ENCODE data around the gene COL23A1. TPM values are rescaled to one million over a fixed set of nuclear protein-coding genes. Genes with fewer than 3 reads are reported as not detected.

Gene COL23A1
- polyA plus RNA-seq, 3 donors: 0.11 to 0.21 TPM; not detected in 1

DNA sequence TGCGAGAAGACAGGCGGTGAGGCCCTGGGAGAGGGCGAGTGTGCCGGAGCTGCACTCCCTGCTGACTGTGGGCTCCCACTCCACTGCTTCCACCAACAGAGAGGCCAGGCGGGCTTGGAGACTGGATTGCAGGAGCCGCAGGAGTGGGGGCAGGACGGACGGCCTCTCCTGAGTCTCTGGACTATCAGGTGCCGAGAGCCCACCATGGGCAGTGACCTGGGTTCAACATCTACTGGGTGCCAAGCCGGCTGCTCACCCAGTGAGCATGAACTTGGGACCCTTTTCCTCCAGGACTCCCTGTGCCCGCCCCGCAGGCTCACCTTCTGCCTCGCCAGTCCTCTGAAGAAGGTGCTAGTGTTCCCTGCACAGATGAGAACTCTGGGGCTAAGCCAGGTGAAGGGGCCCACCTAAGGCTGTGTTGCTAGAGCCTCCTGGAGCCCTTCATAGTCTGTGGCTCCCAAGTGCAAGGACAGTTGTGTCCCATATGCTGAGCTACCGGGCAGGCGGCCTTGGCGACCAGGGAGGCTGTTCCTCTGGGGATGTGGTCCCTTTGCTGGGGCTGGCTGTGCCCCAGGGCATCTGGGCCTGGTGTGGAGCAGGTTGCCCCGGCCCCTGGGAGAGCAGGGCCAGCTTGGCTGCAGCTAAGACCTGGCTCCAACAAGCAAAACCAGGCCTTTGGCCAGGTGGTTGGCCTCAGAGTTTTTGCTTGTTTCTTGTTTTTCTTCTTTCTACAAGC lies 279.9 kb downstream of the COL23A1 start:
- no peaks in the 10 kb centered on the region for H3K79me2 ChIP-seq (ENCODE audit: insufficient read depth, low read length)
- Mint-ChIP-seq H3K4me1 (peaks cover 7% of the 10 kb centered on the region), H3K4me3 (no peak overlapping the region), H3K27me3 (ENCODE audit: low read depth in 3 of 3) (peaks cover 0 to 2% (median 2%) of the 10 kb centered on the region in 3 donors), H3K9me3 (peaks cover 3 to 8% (median 5%) of the 10 kb centered on the region in 7 donors), H3K27ac (no peak overlapping the region), H3K36me3 (no peaks in the 10 kb centered on the region)
- DNase-seq: no peak
- no peaks in the 10 kb centered on the region for H3K9me3 ChIP-seq (replicated peaks in 1 of 2; ENCODE audit: control insufficient read depth in 1 of 2, insufficient read depth in 1 of 2, low read length in 2 of 2)
- no peak overlapping the region for H3K27ac ChIP-seq (ENCODE audit: low read depth in 1 of 2, low read length in 2 of 2)
- TF ChIP-seq, protein P1, sequence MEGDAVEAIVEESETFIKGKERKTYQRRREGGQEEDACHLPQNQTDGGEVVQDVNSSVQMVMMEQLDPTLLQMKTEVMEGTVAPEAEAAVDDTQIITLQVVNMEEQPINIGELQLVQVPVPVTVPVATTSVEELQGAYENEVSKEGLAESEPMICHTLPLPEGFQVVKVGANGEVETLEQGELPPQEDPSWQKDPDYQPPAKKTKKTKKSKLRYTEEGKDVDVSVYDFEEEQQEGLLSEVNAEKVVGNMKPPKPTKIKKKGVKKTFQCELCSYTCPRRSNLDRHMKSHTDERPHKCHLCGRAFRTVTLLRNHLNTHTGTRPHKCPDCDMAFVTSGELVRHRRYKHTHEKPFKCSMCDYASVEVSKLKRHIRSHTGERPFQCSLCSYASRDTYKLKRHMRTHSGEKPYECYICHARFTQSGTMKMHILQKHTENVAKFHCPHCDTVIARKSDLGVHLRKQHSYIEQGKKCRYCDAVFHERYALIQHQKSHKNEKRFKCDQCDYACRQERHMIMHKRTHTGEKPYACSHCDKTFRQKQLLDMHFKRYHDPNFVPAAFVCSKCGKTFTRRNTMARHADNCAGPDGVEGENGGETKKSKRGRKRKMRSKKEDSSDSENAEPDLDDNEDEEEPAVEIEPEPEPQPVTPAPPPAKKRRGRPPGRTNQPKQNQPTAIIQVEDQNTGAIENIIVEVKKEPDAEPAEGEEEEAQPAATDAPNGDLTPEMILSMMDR (IDR thresholded peaks at IDR 0.05): no peak
- H3K4me2 ChIP-seq (replicated peaks; ENCODE audit: extremely low read depth, low read length, poor library complexity, severe bottlenecking): no peak overlapping the region
- no peaks in the 10 kb centered on the region for H3K36me3 ChIP-seq (replicated peaks in 1 of 2; ENCODE audit: control insufficient read depth in 1 of 2, insufficient read depth in 2 of 2, low read length in 2 of 2)
- H2AFZ ChIP-seq (ENCODE audit: insufficient read depth, low read depth, low read length, poor library complexity, severe bottlenecking): no peak overlapping the region
- intact Hi-C loops (cut with micrococcal nuclease): no loop called here
- H3K4me1 ChIP-seq (ENCODE audit: control insufficient read depth in 1 of 2, insufficient read depth in 2 of 2, low read length in 2 of 2): peaks cover 16 to 17% of the 10 kb centered on the region in 2 donors
- no peaks in the 10 kb centered on the region for H4K20me1 ChIP-seq (ENCODE audit: insufficient read depth, low read length)
- H3K27me3 ChIP-seq (ENCODE audit: control insufficient read depth in 2 of 2, insufficient read depth in 2 of 2, low read length in 2 of 2): no peaks in the 10 kb centered on the region
- no peak overlapping the region for H3K9ac ChIP-seq (ENCODE audit: insufficient read depth, low read length, poor library complexity, severe bottlenecking)
- H3K4me3 ChIP-seq (replicated peaks in 1 of 3; ENCODE audit: low read depth in 2 of 3, low read length in 3 of 3): no peak overlapping the region
- WGBS (ENCODE audit: insufficient coverage): 95% methylated on average over 17 of the region's 17 CpGs

GRCh38 chr5:178309271-178310013 lies 280.8 kb downstream of the COL23A1 start:
- TF ChIP-seq, protein P1 (IDR thresholded peaks at IDR 0.05): no peak
- peaks cover 7% of the 10 kb centered on the region for H3K4me1 Mint-ChIP-seq
- peaks cover 16 to 17% of the 10 kb centered on the region in 2 donors for H3K4me1 ChIP-seq (ENCODE audit: control insufficient read depth in 1 of 2, insufficient read depth in 2 of 2, low read length in 2 of 2)
- H3K27me3 ChIP-seq (ENCODE audit: control insufficient read depth in 2 of 2, insufficient read depth in 2 of 2, low read length in 2 of 2): no peaks in the 10 kb centered on the region
- no peak overlapping the region for H3K4me3 ChIP-seq (replicated peaks in 1 of 3; ENCODE audit: low read depth in 2 of 3, low read length in 3 of 3)
- peaks cover 0 to 2% (median 2%) of the 10 kb centered on the region in 3 donors for H3K27me3 Mint-ChIP-seq (ENCODE audit: low read depth in 3 of 3)
- H3K79me2 ChIP-seq (ENCODE audit: insufficient read depth, low read length): no peaks in the 10 kb centered on the region
- no peak overlapping the region for H3K9ac ChIP-seq (ENCODE audit: insufficient read depth, low read length, poor library complexity, severe bottlenecking)
- WGBS (ENCODE audit: insufficient coverage): 94% methylated on average over 12 of the region's 18 CpGs
- no peak overlapping the region for H3K4me2 ChIP-seq (replicated peaks; ENCODE audit: extremely low read depth, low read length, poor library complexity, severe bottlenecking)
- no peak overlapping the region for H3K27ac ChIP-seq (ENCODE audit: low read depth in 1 of 2, low read length in 2 of 2)
- H3K27ac Mint-ChIP-seq: peak overlapping the region in 1 of 7 donors; percentile 16
- no peak for DNase-seq
- no peak overlapping the region for H2AFZ ChIP-seq (ENCODE audit: insufficient read depth, low read depth, low read length, poor library complexity, severe bottlenecking)
- intact Hi-C loops (cut with micrococcal nuclease): no loop called here
- H3K36me3 Mint-ChIP-seq: no peaks in the 10 kb centered on the region
- H3K9me3 ChIP-seq (replicated peaks in 1 of 2; ENCODE audit: control insufficient read depth in 1 of 2, insufficient read depth in 1 of 2, low read length in 2 of 2): no peaks in the 10 kb centered on the region
- H3K9me3 Mint-ChIP-seq: peaks cover 3 to 7% (median 5%) of the 10 kb centered on the region in 7 donors
- H4K20me1 ChIP-seq (ENCODE audit: insufficient read depth, low read length): no peaks in the 10 kb centered on the region
- no peaks in the 10 kb centered on the region for H3K36me3 ChIP-seq (replicated peaks in 1 of 2; ENCODE audit: control insufficient read depth in 1 of 2, insufficient read depth in 2 of 2, low read length in 2 of 2)
- H3K4me3 Mint-ChIP-seq: no peak overlapping the region
